HL-60 (cell line): ENCODE data around the gene LIMS1.
A peak's percentile ranks its signal among the peaks of the same experiment; 100 is the strongest.

Experiments used
- DNase-seq, 2 experiments: peaks; one replicate each; pipeline ENCODE4 v3.0.0-alpha.2; 2010 to 2020; ENCODE audit warnings: low read depth in 1 of 2, low spot score in 1 of 2
- H3K27ac ChIP-seq: fragments of 250-450 bp; sonication (Bioruptor Pico); replicated peaks from 2 replicates; pipeline ENCODE4 v1.5.1; 2020; ENCODE audit warnings: mild to moderate bottlenecking, moderate library complexity
- H3K27me3 ChIP-seq: fragments of 250-450 bp; sonication (Bioruptor Pico); 2 replicates; pipeline ENCODE4 v1.5.1; 2021; ENCODE audit warnings: mild to moderate bottlenecking, moderate library complexity; ENCODE audit not compliant: insufficient read depth, poor library complexity, severe bottlenecking
- H3K4me3 ChIP-seq: replicated peaks from 2 replicates; pipeline ENCODE4 v1.5.1; 2011; ENCODE audit warnings: mild to moderate bottlenecking, control low read depth, low read length; ENCODE audit not compliant: insufficient read depth
- CTCF ChIP-seq: IDR thresholded peaks from one replicate; pipeline ENCODE4 v1.5.1; 2011; ENCODE audit warnings: low read length, control low read depth, inconsistent platforms; ENCODE audit not compliant: insufficient read depth
- GABPA ChIP-seq: IDR thresholded peaks from 2 replicates; pipeline ENCODE4 v1.6.1; 2012; ENCODE audit warnings: low read depth
- POLR2AphosphoS5 ChIP-seq: IDR thresholded peaks from 2 replicates; pipeline ENCODE4 v1.6.1; 2012; ENCODE audit warnings: low read depth
- SPI1 ChIP-seq: IDR thresholded peaks from 2 replicates; pipeline ENCODE4 v1.6.1; 2012; ENCODE audit warnings: low read depth, mild to moderate bottlenecking, borderline replicate concordance
- TF ChIP-seq, protein P1 (sequence below): IDR thresholded peaks from 2 replicates; pipeline ENCODE4 v1.6.1; 2012; ENCODE audit warnings: low read depth; ENCODE audit not compliant: insufficient replicate concordance

LIMS1 gene

GRCh38 chr2:108579623-108580022 is 45.4 kb downstream of the LIMS1 start:
- TF ChIP-seq, protein P1, sequence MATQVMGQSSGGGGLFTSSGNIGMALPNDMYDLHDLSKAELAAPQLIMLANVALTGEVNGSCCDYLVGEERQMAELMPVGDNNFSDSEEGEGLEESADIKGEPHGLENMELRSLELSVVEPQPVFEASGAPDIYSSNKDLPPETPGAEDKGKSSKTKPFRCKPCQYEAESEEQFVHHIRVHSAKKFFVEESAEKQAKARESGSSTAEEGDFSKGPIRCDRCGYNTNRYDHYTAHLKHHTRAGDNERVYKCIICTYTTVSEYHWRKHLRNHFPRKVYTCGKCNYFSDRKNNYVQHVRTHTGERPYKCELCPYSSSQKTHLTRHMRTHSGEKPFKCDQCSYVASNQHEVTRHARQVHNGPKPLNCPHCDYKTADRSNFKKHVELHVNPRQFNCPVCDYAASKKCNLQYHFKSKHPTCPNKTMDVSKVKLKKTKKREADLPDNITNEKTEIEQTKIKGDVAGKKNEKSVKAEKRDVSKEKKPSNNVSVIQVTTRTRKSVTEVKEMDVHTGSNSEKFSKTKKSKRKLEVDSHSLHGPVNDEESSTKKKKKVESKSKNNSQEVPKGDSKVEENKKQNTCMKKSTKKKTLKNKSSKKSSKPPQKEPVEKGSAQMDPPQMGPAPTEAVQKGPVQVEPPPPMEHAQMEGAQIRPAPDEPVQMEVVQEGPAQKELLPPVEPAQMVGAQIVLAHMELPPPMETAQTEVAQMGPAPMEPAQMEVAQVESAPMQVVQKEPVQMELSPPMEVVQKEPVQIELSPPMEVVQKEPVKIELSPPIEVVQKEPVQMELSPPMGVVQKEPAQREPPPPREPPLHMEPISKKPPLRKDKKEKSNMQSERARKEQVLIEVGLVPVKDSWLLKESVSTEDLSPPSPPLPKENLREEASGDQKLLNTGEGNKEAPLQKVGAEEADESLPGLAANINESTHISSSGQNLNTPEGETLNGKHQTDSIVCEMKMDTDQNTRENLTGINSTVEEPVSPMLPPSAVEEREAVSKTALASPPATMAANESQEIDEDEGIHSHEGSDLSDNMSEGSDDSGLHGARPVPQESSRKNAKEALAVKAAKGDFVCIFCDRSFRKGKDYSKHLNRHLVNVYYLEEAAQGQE, result no peak
- no peak for TF ChIP-seq CTCF
- TF ChIP-seq GABPA, result no peak
- no peak for TF ChIP-seq SPI1
- TF ChIP-seq POLR2AphosphoS5, result no peak
- Histone ChIP-seq H3K4me3 (no peak overlapping the region), H3K27me3 (no peaks in the 10 kb centered on the region), H3K27ac (no peak overlapping the region)
- DNase-seq, result no peak

GRCh38 chr2:108580050-108580449 is 45.8 kb downstream of the LIMS1 start:
- H3K27me3 ChIP-seq, result no peaks in the 10 kb centered on the region
- H3K4me3 ChIP-seq, result no peak overlapping the region
- no peak overlapping the region for H3K27ac ChIP-seq
- TF ChIP-seq POLR2AphosphoS5, result no peak
- TF ChIP-seq SPI1, result no peak
- TF ChIP-seq GABPA, result no peak
- TF ChIP-seq, protein P1, result no peak
- no peak for TF ChIP-seq CTCF
- DNase-seq, result no peak

DNA sequence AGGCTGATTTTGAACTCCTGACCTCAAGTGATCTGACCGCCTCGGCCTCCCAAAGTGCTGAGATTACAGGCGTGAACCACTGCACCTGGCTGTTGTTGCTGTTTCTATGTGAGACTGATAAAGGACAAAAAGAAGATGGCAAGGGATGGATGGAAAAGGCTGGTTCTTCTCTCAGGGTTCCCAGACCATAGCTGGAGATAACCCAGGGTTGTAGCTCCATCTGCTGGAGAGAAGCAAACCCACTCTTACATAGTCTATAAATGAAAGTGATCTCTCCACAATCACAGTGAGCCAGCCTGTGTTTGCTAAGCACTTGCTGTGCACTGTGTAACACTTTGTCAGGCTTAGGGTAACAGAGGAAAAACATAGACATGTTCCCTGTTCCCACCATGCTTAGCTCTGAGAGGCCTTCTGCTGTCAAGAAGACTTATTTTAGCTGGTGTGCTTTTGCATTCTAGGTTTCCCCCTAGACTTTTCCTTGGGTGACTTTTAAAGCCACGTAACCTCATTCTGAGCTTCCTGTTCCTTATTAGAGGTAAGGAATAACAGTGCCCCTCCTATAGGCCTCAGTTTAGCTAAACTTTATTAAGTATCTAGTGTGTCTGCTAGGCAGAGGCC is 49.7 kb downstream of the LIMS1 start:
- Histone ChIP-seq H3K27me3 (no peaks in the 10 kb centered on the region), H3K4me3 (no peak overlapping the region), H3K27ac (no peak overlapping the region)
- peak in 1 of 2 experiments; percentile 73 for DNase-seq
- no peak for TF ChIP-seq GABPA
- TF ChIP-seq, protein P1, result no peak
- TF ChIP-seq CTCF, result peak; percentile 85
- no peak for TF ChIP-seq POLR2AphosphoS5
- TF ChIP-seq SPI1, result no peak
